ENCODE data around the gene GFRA1.

DNA sequence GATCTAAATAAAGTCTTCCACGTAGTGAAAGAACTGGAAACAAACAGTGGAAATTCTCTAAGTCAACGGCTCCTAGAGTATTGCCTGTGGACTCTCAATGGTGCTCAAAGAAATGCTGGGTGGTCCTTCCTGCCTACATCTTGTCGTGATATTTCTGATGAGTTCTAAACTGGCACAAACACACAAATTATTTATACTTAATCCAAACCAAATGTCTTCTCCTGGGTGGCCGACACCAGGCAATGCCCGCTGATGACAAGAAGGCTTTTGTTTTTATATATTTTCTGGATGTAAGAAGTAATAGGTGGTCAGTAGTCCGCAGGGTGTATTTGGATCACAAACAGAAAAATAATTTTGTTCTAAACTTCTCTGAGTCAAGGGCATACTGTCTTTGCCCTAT is 178.7 kb downstream of the GFRA1 start:
- TF ChIP-seq SRF (IDR thresholded peaks at IDR 0.05; ENCODE audit: low read depth) (no peak), EZH2 (IDR thresholded peaks at IDR 0.05) (no peak)
